ENCODE data around the gene SMC5.

GRCh38 chr9:70256123-70256551 is 2.6 kb upstream of the SMC5 start:
- TF ChIP-seq, protein P1, sequence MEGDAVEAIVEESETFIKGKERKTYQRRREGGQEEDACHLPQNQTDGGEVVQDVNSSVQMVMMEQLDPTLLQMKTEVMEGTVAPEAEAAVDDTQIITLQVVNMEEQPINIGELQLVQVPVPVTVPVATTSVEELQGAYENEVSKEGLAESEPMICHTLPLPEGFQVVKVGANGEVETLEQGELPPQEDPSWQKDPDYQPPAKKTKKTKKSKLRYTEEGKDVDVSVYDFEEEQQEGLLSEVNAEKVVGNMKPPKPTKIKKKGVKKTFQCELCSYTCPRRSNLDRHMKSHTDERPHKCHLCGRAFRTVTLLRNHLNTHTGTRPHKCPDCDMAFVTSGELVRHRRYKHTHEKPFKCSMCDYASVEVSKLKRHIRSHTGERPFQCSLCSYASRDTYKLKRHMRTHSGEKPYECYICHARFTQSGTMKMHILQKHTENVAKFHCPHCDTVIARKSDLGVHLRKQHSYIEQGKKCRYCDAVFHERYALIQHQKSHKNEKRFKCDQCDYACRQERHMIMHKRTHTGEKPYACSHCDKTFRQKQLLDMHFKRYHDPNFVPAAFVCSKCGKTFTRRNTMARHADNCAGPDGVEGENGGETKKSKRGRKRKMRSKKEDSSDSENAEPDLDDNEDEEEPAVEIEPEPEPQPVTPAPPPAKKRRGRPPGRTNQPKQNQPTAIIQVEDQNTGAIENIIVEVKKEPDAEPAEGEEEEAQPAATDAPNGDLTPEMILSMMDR (conservative IDR thresholded peaks at IDR 0.05), result no peak
- no peak for TF ChIP-seq ZFX (IDR thresholded peaks at IDR 0.05)

All from C4-2B (cell line).